T-helper 1 cell treated with Interleukin-12 subunit alpha and Interleukin-12 subunit beta and Interleukin-4 antibody, amounts not matched to agents 30 ng/mL and 1 ng/mL, for 36 hours (primary cell): Measurements from ENCODE around the gene SMYD3. TPM values are rescaled to one million over a fixed set of nuclear protein-coding genes. Genes with fewer than 3 reads are reported as not detected.

Experiments
- intact Hi-C: fragments of 100-400 bp; cut with micrococcal nuclease; formaldehyde crosslinking; loops from one replicate; pipeline ENCODE4 v1.15.1; 2024
- total RNA-seq: library from RNA; stranded (reverse); gene quantifications from 2 replicates; pipeline ENCODE4 v1.2.3, GENCODE V29; 2022

SMYD3 gene
- total RNA-seq, 1 donor from 2014 or later = 24.1 TPM

GRCh38 chr1:245860657-245861544 lies 646.2 kb downstream of the SMYD3 start:
- intact Hi-C loops = no loop called here

- intact Hi-C loops = loop anchor here (1.0 kb wide), 1 partner anchor 144 kb away; no protein-coding TSS in a partner anchor
These were observed 647.5 kb downstream of the SMYD3 start for GRCh38 chr1:245859493-245860114.

- intact Hi-C loops = loop anchor here (1.0 kb wide), 1 partner anchor 144 kb away; no protein-coding TSS in a partner anchor
These were observed 648.2 kb downstream of the SMYD3 start for GRCh38 chr1:245858722-245859492.

- intact Hi-C loops = no loop called here
These were observed 648.9 kb downstream of the SMYD3 start for GRCh38 chr1:245858022-245858721.

- intact Hi-C loops = no loop called here
These were observed 650.0 kb downstream of the SMYD3 start for GRCh38 chr1:245856944-245857531.

- intact Hi-C loops = no loop called here
These were observed 651.0 kb downstream of the SMYD3 start for GRCh38 chr1:245855846-245856730.

GRCh38 chr1:245853291-245853690 lies 653.8 kb downstream of the SMYD3 start:
- intact Hi-C loops = no loop called here

- intact Hi-C loops = no loop called here
These were observed 664.0 kb downstream of the SMYD3 start for GRCh38 chr1:245843101-245843500.

- intact Hi-C loops = no loop called here
These were observed 665.0 kb downstream of the SMYD3 start for GRCh38 chr1:245842106-245842505.

- intact Hi-C loops = no loop called here
These were observed 666.1 kb downstream of the SMYD3 start for GRCh38 chr1:245840971-245841370.

- intact Hi-C loops = no loop called here
These were observed 669.4 kb downstream of the SMYD3 start for GRCh38 chr1:245837718-245838117.

GRCh38 chr1:245835386-245835785 lies 671.7 kb downstream of the SMYD3 start:
- intact Hi-C loops = no loop called here

- intact Hi-C loops = no loop called here
These were observed 673.1 kb downstream of the SMYD3 start for GRCh38 chr1:245834002-245834401.

- intact Hi-C loops = no loop called here
These were observed 674.1 kb downstream of the SMYD3 start for GRCh38 chr1:245832771-245833527.

GRCh38 chr1:245831518-245831917 lies 675.6 kb downstream of the SMYD3 start:
- intact Hi-C loops = no loop called here

GRCh38 chr1:245829826-245830225 lies 677.3 kb downstream of the SMYD3 start:
- intact Hi-C loops = no loop called here

- intact Hi-C loops = no loop called here
These were observed 677.9 kb downstream of the SMYD3 start for GRCh38 chr1:245829194-245829593.

GRCh38 chr1:245827301-245827700 lies 679.8 kb downstream of the SMYD3 start:
- intact Hi-C loops = no loop called here
